Endothelial cell of umbilical vein (primary cell): ENCODE results near the gene TPM4. TPM values are rescaled to one million over a fixed set of nuclear protein-coding genes. Genes with fewer than 3 reads are reported as not detected.

ENCODE experiments used
- BruUV-seq: library from RNA; stranded (reverse); fragments of 400-500 nt; replicated peaks from 2 replicates; lab custom pipeline; 2021; lab: Mats Ljungman, UMichigan
- CTCF ChIA-PET: fragments of 300-600, 350-600 bp; sonication (Branson Sonifier 250); formaldehyde crosslinking; loops from one replicate; lab custom pipeline; 2021; ENCODE audit warnings: antibody characterized with exemption, inconsistent platforms; lab: Charles Lee
- POLR2A ChIA-PET: fragments of 300-600, 350-600 bp; sonication (Branson Sonifier 250); formaldehyde crosslinking; loops from one replicate; lab custom pipeline; 2021; ENCODE audit warnings: antibody characterized with exemption, inconsistent platforms; lab: Charles Lee
- DNase-seq: peaks from one replicate; pipeline ENCODE4 v3.0.0-alpha.2; 2011; ENCODE audit warnings: low read depth, low spot score
- FAIRE-seq: peaks from 2 replicates; lab custom pipeline; 2011; peaks lifted over from hg19 to GRCh38; lab: Jason Lieb, UNC
- H2AFZ ChIP-seq: 2 replicates; pipeline ENCODE4 v1.6.0; 2012; ENCODE audit warnings: low read depth, low read length, control low read depth, inconsistent platforms
- H3K27ac ChIP-seq: 2 replicates; pipeline ENCODE4 v1.5.1; 2011; ENCODE audit warnings: low read depth, mild to moderate bottlenecking, control low read depth, low read length, moderate library complexity; ENCODE audit not compliant: insufficient read depth
- H3K27me3 ChIP-seq, 2 experiments: 2 replicates each; pipeline versions ENCODE4 v1.6.0 to v1.6.1; 2011; ENCODE audit warnings: low read length in 2 of 2, mixed read lengths in 1 of 2; ENCODE audit not compliant: control insufficient read depth in 2 of 2, insufficient read depth in 2 of 2
- H3K36me3 ChIP-seq, 2 experiments: 2 replicates in 1 of 2; 3 replicates in 1 of 2; pipeline ENCODE4 v1.5.1; 2011; ENCODE audit warnings: low read length in 2 of 2, mild to moderate bottlenecking in 1 of 2, moderate library complexity in 1 of 2; ENCODE audit not compliant: control insufficient read depth in 2 of 2, insufficient read depth in 2 of 2; ENCODE audit errors: extremely low read depth in 1 of 2
- H3K4me1 ChIP-seq: 3 replicates; pipeline ENCODE4 v1.5.1; 2011; ENCODE audit warnings: mild to moderate bottlenecking, low read length; ENCODE audit not compliant: control insufficient read depth, insufficient read depth; ENCODE audit errors: extremely low read depth
- H3K4me2 ChIP-seq: 2 replicates; pipeline ENCODE4 v1.6.1; 2011; ENCODE audit warnings: low read length, control low read depth, mixed read lengths; ENCODE audit not compliant: insufficient read depth
- H3K4me3 ChIP-seq, 3 experiments: fragments of 200-600 bp in 1 of 3; sonication (generic), shearing (Covaris generic) in 1 of 3; replicated peaks in 1 of 3; 2 replicates each; pipeline ENCODE4 v1.5.1; 2011 to 2016; ENCODE audit warnings: control low read depth in 3 of 3, low read length in 3 of 3, mild to moderate bottlenecking in 2 of 3, inconsistent platforms in 1 of 3, low read depth in 1 of 3, moderate library complexity in 1 of 3; ENCODE audit not compliant: insufficient read depth in 1 of 3
- H3K79me2 ChIP-seq: 2 replicates; pipeline ENCODE4 v1.6.0; 2012; ENCODE audit warnings: low read length, inconsistent platforms; ENCODE audit not compliant: control insufficient read depth, insufficient read depth
- H3K9ac ChIP-seq: replicated peaks from 2 replicates; pipeline ENCODE3; 2011; ENCODE audit warnings: low read length, control low read depth; ENCODE audit not compliant: insufficient read depth; ENCODE audit errors: extremely low read depth
- H3K9me1 ChIP-seq: replicated peaks from 3 replicates; pipeline ENCODE4 v1.6.0; 2011; ENCODE audit warnings: mild to moderate bottlenecking, low read length; ENCODE audit not compliant: control insufficient read depth, insufficient read depth; ENCODE audit errors: extremely low read depth
- H3K9me3 ChIP-seq: replicated peaks from 2 replicates; pipeline ENCODE4 v1.5.1; 2012; ENCODE audit warnings: low read length, inconsistent platforms; ENCODE audit not compliant: control insufficient read depth, insufficient read depth
- H4K20me1 ChIP-seq: replicated peaks from 2 replicates; pipeline ENCODE3; 2011; ENCODE audit warnings: mild to moderate bottlenecking, low read length; ENCODE audit not compliant: control insufficient read depth, insufficient read depth; ENCODE audit errors: extremely low read depth
- EZH2 ChIP-seq: IDR thresholded peaks from 2 replicates; pipeline ENCODE4 v1.6.1; 2012; ENCODE audit warnings: borderline replicate concordance, low read depth, mild to moderate bottlenecking, moderate library complexity, low read length, inconsistent platforms; ENCODE audit not compliant: severe bottlenecking
- FOS ChIP-seq: IDR thresholded peaks from 2 replicates; pipeline ENCODE4 v1.6.1; 2011; ENCODE audit warnings: mild to moderate bottlenecking, low read length, moderate library complexity, borderline replicate concordance; ENCODE audit not compliant: insufficient read depth
- GATA2 ChIP-seq: IDR thresholded peaks from 2 replicates; pipeline ENCODE4 v1.7.0; 2011; ENCODE audit warnings: low read depth, mild to moderate bottlenecking, moderate library complexity, mixed read lengths, low read length; ENCODE audit not compliant: insufficient read length, insufficient read depth
- MAX ChIP-seq: IDR thresholded peaks from 2 replicates; pipeline ENCODE4 v1.6.1; 2011; ENCODE audit not compliant: insufficient read depth, insufficient read length
- MYC ChIP-seq: IDR thresholded peaks from one replicate; pipeline ENCODE4 v1.6.1; 2011; ENCODE audit warnings: mild to moderate bottlenecking, low read depth, low read length
- POLR2A ChIP-seq: IDR thresholded peaks from 2 replicates; pipeline ENCODE4 v1.6.1; 2012; ENCODE audit warnings: low read depth, mild to moderate bottlenecking, control low read depth, low read length
- POLR2AphosphoS5 ChIP-seq: IDR thresholded peaks from 2 replicates; pipeline ENCODE4 v1.6.1; 2012; ENCODE audit warnings: low read depth, mild to moderate bottlenecking, control low read depth, low read length, moderate library complexity; ENCODE audit not compliant: insufficient read depth
- dilution Hi-C: fragments of 300-500 bp; cut with MboI; formaldehyde crosslinking; loops from one replicate; pipeline ENCODE4 v1.15.0; 2019; ENCODE audit warnings: low sequenced_read_pairs; ENCODE audit not compliant: extremely low pct_ligation_motif_present
- intact Hi-C: fragments of 100-400 bp; cut with micrococcal nuclease; formaldehyde crosslinking; loops from one replicate; pipeline ENCODE4 v1.10.0; 2022
- polyA plus RNA-seq, 4 experiments: library from polyadenylated mRNA; depleted of rRNA in 3 of 4; stranded (reverse) in 3 of 4; unstranded in 1 of 4; fragments of >200 nt; gene quantifications; 2 replicates each; pipeline versions ENCODE4 v1.2.1 to v1.2.3, GENCODE V29; 2011 to 2012; ENCODE audit warnings: missing spikeins in 1 of 4
- total RNA-seq: library from RNA; stranded (reverse); gene quantifications from 2 replicates; pipeline ENCODE4 v1.2.3, GENCODE V29; 2021

The TPM4 gene
- total and polyA plus RNA-seq, 2 donors (not counting 3 experiments of a cell fraction or from before 2014, with no cell fraction given): 430 to 924 TPM

GRCh38 chr19:16139752-16140151 lies 63.5 kb downstream of the TPM4 start:
- no TSS peak for BruUV-seq
- Histone ChIP-seq H3K27ac (no peak overlapping the region), H3K79me2 (no peaks in the 10 kb centered on the region), H4K20me1 (no peaks in the 10 kb centered on the region), H2AFZ (peak overlapping the region; percentile 24), H3K4me2 (no peak overlapping the region), H3K4me3 (no peak overlapping the region), H3K9ac (no peak overlapping the region), H3K27me3 (peaks cover 0 to 2% of the 10 kb centered on the region in 2 experiments), H3K9me1 (no peaks in the 10 kb centered on the region), H3K4me1 (no peaks in the 10 kb centered on the region), H3K9me3 (no peaks in the 10 kb centered on the region), H3K36me3 (no peaks in the 10 kb centered on the region)
- intact Hi-C loops: no loop called here
- dilution Hi-C loops: no loop called here
- no peak for DNase-seq
- TF ChIP-seq POLR2A (no peak), POLR2AphosphoS5 (no peak)
- ChIA-PET POLR2A (no interaction called here), CTCF (no interaction called here)
- no peak for FAIRE-seq

- Histone ChIP-seq H3K27ac (no peak overlapping the region), H3K36me3 (no peaks in the 10 kb centered on the region), H3K79me2 (no peaks in the 10 kb centered on the region), H3K4me1 (no peaks in the 10 kb centered on the region), H3K27me3 (peaks cover 0 to 2% of the 10 kb centered on the region in 2 experiments), H3K4me2 (no peak overlapping the region), H3K9me1 (no peaks in the 10 kb centered on the region), H3K9ac (no peak overlapping the region), H3K4me3 (no peak overlapping the region), H3K9me3 (no peaks in the 10 kb centered on the region), H2AFZ (no peak overlapping the region), H4K20me1 (no peaks in the 10 kb centered on the region)
- FAIRE-seq: no peak
- no peak for DNase-seq
- ChIA-PET CTCF (interaction anchor here (2.2 kb wide), 1 partner anchor 99 kb away, joined by 5 read pairs; no protein-coding TSS in a partner anchor), POLR2A (no interaction called here)
- no peak for TF ChIP-seq POLR2AphosphoS5
- TF ChIP-seq FOS: no peak
- TF ChIP-seq MAX: no peak
- no peak for TF ChIP-seq EZH2
- TF ChIP-seq MYC: no peak
- no peak for TF ChIP-seq GATA2
- BruUV-seq: no TSS peak
- dilution Hi-C loops (no loop called here), intact Hi-C loops (no loop called here)
Measured at GRCh38 chr19:16141043-16141442, 64.7 kb downstream of the TPM4 start.
